GM12878 (cell line): ENCODE measurements around the gene CD84. TPM values are rescaled to one million over a fixed set of nuclear protein-coding genes. Genes with fewer than 3 reads are reported as not detected.
"Not testable (repeated sequence)": the region's sequence is repeated elsewhere in the genome, so short reads cannot be mapped to it uniquely, and the experiment has no call there.

ENCODE experiments used
- ATAC-seq: fragments of 200-7000 bp; cut with Tn5 transposase; 3 replicates; pipeline ENCODE4 v1.9.1; 2020; ENCODE audit warnings: mild to moderate bottlenecking, moderate library complexity
- BruUV-seq: library from RNA; stranded (reverse); fragments of 400-500 nt; replicated peaks from 2 replicates; lab custom pipeline; 2021; lab: Mats Ljungman, UMichigan
- CTCF ChIA-PET: fragments of 300-600 bp; sonication (Branson Sonifier 250); formaldehyde crosslinking; extraction: SDS; loops from one replicate; lab custom pipeline; 2021; ENCODE audit warnings: inconsistent platforms; lab: Yijun Ruan, JAX
- POLR2A ChIA-PET: fragments of 350-600 bp; formaldehyde crosslinking; extraction: SDS; loops from one replicate; lab custom pipeline; 2021; ENCODE audit warnings: inconsistent platforms; lab: Charles Lee
- RAD21 ChIA-PET: fragments of 300-600 bp; sonication (Branson Sonifier 250); formaldehyde crosslinking; loops from one replicate; lab custom pipeline; 2023; ENCODE audit warnings: antibody characterized with exemption; ENCODE audit not compliant: unreplicated experiment; lab: Charles Lee
- SMC1A ChIA-PET: fragments of 300-600 bp; sonication (Branson Sonifier 250); formaldehyde crosslinking; loops from one replicate; lab custom pipeline; 2023; ENCODE audit not compliant: unreplicated experiment, uncharacterized antibody; lab: Charles Lee
- DNase-seq: peaks from one replicate; pipeline ENCODE4 v3.0.0-alpha.2; 2011; ENCODE audit warnings: low read depth, low spot score
- FAIRE-seq: peaks from 3 replicates; lab custom pipeline; 2011; peaks lifted over from hg19 to GRCh38; lab: Jason Lieb, UNC
- H2AFZ ChIP-seq: 2 replicates; pipeline ENCODE4 v1.6.0; 2011; ENCODE audit warnings: low read depth, low read length, control low read depth; ENCODE audit not compliant: control insufficient read depth
- H3K27ac ChIP-seq: 2 replicates; pipeline ENCODE4 v1.5.1; 2011; ENCODE audit warnings: control low read depth; ENCODE audit not compliant: control insufficient read depth, insufficient read depth
- H3K27me3 ChIP-seq, 2 experiments: replicated peaks in 1 of 2; 2 replicates each; pipeline versions ENCODE4 v1.6.0 to v1.6.1; 2011; ENCODE audit warnings: low read length in 1 of 2; ENCODE audit not compliant: control insufficient read depth in 2 of 2, insufficient read depth in 2 of 2
- H3K36me3 ChIP-seq, 2 experiments: 2 replicates each; pipeline ENCODE4 v1.5.1; 2011; ENCODE audit warnings: low read length in 1 of 2; ENCODE audit not compliant: control insufficient read depth in 2 of 2, insufficient read depth in 2 of 2
- H3K4me1 ChIP-seq: 2 replicates; pipeline ENCODE4 v1.6.1; 2011; ENCODE audit warnings: mild to moderate bottlenecking, low read length, moderate library complexity, mixed read lengths; ENCODE audit not compliant: control insufficient read depth, insufficient read depth
- H3K4me2 ChIP-seq: 2 replicates; pipeline ENCODE4 v1.6.0; 2011; ENCODE audit warnings: control low read depth; ENCODE audit not compliant: control insufficient read depth, insufficient read depth
- H3K4me3 ChIP-seq: fragments of 200-600 bp; sonication (generic); 2 replicates; pipeline ENCODE4 v1.5.1; 2016
- H3K79me2 ChIP-seq: 2 replicates; pipeline ENCODE4 v1.6.0; 2011; ENCODE audit warnings: low read length; ENCODE audit not compliant: control insufficient read depth, insufficient read depth
- H3K9ac ChIP-seq: 2 replicates; pipeline ENCODE4 v1.8.0; 2011; ENCODE audit warnings: low read length, control low read depth, mixed read lengths; ENCODE audit not compliant: control insufficient read depth, insufficient read depth
- H3K9me3 ChIP-seq: replicated peaks from 3 replicates; pipeline ENCODE4 v1.5.1; 2011; ENCODE audit warnings: mild to moderate bottlenecking, low read length; ENCODE audit not compliant: control insufficient read depth, insufficient read depth
- H4K20me1 ChIP-seq: 2 replicates; pipeline ENCODE4 v1.6.0; 2011; ENCODE audit not compliant: control insufficient read depth, insufficient read depth
- BHLHE40 ChIP-seq, 2 experiments: fragments of 450-650 bp in 1 of 2; IDR thresholded peaks; 2 replicates each; pipeline ENCODE4 v1.6.1; 2011 to 2017; ENCODE audit warnings: low read depth in 2 of 2, borderline replicate concordance in 1 of 2, improper control_type of control experiment in 1 of 2, low read length in 1 of 2, mild to moderate bottlenecking in 1 of 2
- KAT2A ChIP-seq: conservative IDR thresholded peaks from 2 replicates; pipeline ENCODE4 v1.6.1; 2011; ENCODE audit warnings: low read depth, low read length; ENCODE audit not compliant: control insufficient read depth
- POLR2AphosphoS2 ChIP-seq: IDR thresholded peaks from 2 replicates; pipeline ENCODE4 v1.6.1; 2011; ENCODE audit warnings: low read depth, mild to moderate bottlenecking, low read length, improper control_type of control experiment, moderate library complexity
- RAD51 ChIP-seq: fragments of 450-650 bp; IDR thresholded peaks from 2 replicates; pipeline ENCODE4 v1.6.1; 2016; ENCODE audit warnings: moderate library complexity, mild to moderate bottlenecking, inconsistent platforms
- RCOR1 ChIP-seq: conservative IDR thresholded peaks from 2 replicates; pipeline ENCODE4 v1.6.1; 2012; ENCODE audit warnings: low read depth, low read length, improper control_type of control experiment
- SPI1 ChIP-seq: IDR thresholded peaks from 2 replicates; pipeline ENCODE4 v1.6.1; 2011; ENCODE audit warnings: low read depth, mild to moderate bottlenecking, low read length, moderate library complexity, borderline replicate concordance; ENCODE audit not compliant: insufficient read depth
- STAT1 ChIP-seq: fragments of 450-650 bp; conservative IDR thresholded peaks from 2 replicates; pipeline ENCODE4 v1.6.1; 2014; ENCODE audit warnings: antibody characterized with exemption, mild to moderate bottlenecking
- ZNF687 ChIP-seq: fragments of 450-650 bp; IDR thresholded peaks from 2 replicates; pipeline ENCODE4 v1.6.1; 2017; ENCODE audit warnings: mild to moderate bottlenecking, moderate library complexity
- WGBS: methylation state at CpG from one replicate; pipeline ENCODE4 v1.1.6; 2016; ENCODE audit warnings: low lambda C conversion rate; ENCODE audit not compliant: insufficient replicate concordance, insufficient coverage; ENCODE audit errors: missing lambda C conversion rate; 5-methylcytosine and 5-hydroxymethylcytosine counted together
- in situ Hi-C: fragments of 300-500 bp; cut with MboI; formaldehyde crosslinking; loops from 9 replicates; pipeline ENCODE4 v1.14.3; 2018; ENCODE audit warnings: mixed read lengths
- intact Hi-C: fragments of 100-400 bp; cut with micrococcal nuclease; formaldehyde crosslinking; loops from one replicate; pipeline ENCODE4 v1.14.2; 2022; ENCODE audit not compliant: unreplicated experiment
- polyA plus RNA-seq, 11 experiments: library from polyadenylated mRNA; depleted of rRNA in 4 of 11; unstranded in 6 of 11; stranded (reverse) in 5 of 11; fragments of >200 nt; fragmentation: Nextera tagmentation in 4 of 11; fragmentation: Illumina TruSeq in 1 of 11; extraction: Ambion mirVana in 4 of 11; extraction: Trizol in 1 of 11; gene quantifications; 1 replicate in 1 of 11; 2 replicates in 10 of 11; pipeline versions ENCODE4 v1.2.1 to v1.2.3, GENCODE V29; 2011 to 2016; ENCODE audit warnings: inconsistent platforms in 2 of 11, missing spikeins in 2 of 11, low read depth in 1 of 11
- total RNA-seq, 4 experiments: library from RNA; depleted of rRNA in 3 of 4; stranded (reverse); fragments of >200 nt in 3 of 4; fragmentation: Illumina TruSeq in 1 of 4; extraction: Trizol in 1 of 4; gene quantifications; 2 replicates each; pipeline versions ENCODE4 v1.2.1 to v1.2.3, GENCODE V29; 2013 to 2021

The CD84 gene
- total and polyA plus RNA-seq, 10 of the 15 experiments (the other 5 are each of a cell fraction or from before 2014, with no cell fraction given), result 3.4 to 20.3 (median 11.7) TPM

DNA sequence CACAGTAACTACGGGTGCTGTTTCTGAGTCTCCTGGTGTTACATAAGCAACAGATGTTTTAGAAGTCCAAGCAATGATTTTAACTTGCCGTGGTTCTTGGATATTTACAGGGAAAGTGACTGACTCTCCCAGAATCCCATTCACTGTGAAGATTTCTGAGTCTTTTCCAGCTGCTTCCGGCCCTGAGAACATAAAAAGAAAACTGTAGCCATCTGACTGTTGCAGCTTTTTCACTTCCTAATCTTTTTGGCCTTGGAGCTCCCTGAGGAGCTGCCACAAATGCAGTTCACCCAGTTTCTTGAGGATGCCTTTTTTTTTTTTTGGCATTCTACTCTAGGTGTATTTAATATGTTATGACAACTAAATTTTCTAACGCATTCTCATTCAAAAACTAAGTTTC lies 13.7 kb downstream of the CD84 start (continued):
- TF ChIP-seq BHLHE40 (IDR thresholded peaks at IDR 0.05; ENCODE audit: borderline replicate concordance in 1 of 2, low read depth in 2 of 2, low read length in 1 of 2) (no peak), SPI1 (no peak), RAD51 (no peak), POLR2AphosphoS2 (no peak), RCOR1 (no peak), KAT2A (no peak), STAT1 (no peak), ZNF687 (no peak)

- H3K36me3 ChIP-seq, ATAC-seq, H3K79me2 ChIP-seq, H3K27me3 ChIP-seq, BruUV-seq, H3K4me2 ChIP-seq, DNase-seq, H2AFZ ChIP-seq, H3K9ac ChIP-seq, H3K9me3 ChIP-seq, H3K4me3 ChIP-seq, H3K27ac ChIP-seq, in situ Hi-C loops, H4K20me1 ChIP-seq, FAIRE-seq, intact Hi-C loops: not testable (repeated sequence)
- RAD21 ChIA-PET, result interaction anchor here (2.7 to 4.3 kb wide), 4 partner anchors 11 to 42 kb away, joined by 8 to 30 read pairs (median 11); no protein-coding TSS in a partner anchor
- CTCF ChIA-PET, result interaction anchor here (2.6 to 3.7 kb wide), 2 partner anchors 10 to 14 kb away, joined by 9 to 17 read pairs; no protein-coding TSS in a partner anchor
- H3K4me1 ChIP-seq, result peaks cover 14% of the 10 kb centered on the region
- WGBS, result 87% methylated on average over 1 of the region's 1 CpG
- SMC1A ChIA-PET, result interaction anchor here (2.5 to 30.0 kb wide), 3 partner anchors 13 to 35 kb away, joined by 6 to 735 read pairs (median 133); partner anchors contain the start of gene CD84
- POLR2A ChIA-PET, result interaction anchor here (6.8 kb wide), 1 partner anchor 9 kb away, joined by 43 read pairs; no protein-coding TSS in a partner anchor
These were observed 16.1 kb downstream of the CD84 start for GRCh38 chr1:160563230-160563629.
